GM19324 (cell line): ENCODE results near the gene CHST15.

Source experiments
- ATAC-seq: cut with Tn5 transposase; IDR thresholded peaks from one replicate; pipeline ENCODE4 v1.9.1; 2021; ENCODE audit warnings: mild to moderate bottlenecking, moderate library complexity; ENCODE audit not compliant: unreplicated experiment, low FRiP score

Gene CHST15

DNA sequence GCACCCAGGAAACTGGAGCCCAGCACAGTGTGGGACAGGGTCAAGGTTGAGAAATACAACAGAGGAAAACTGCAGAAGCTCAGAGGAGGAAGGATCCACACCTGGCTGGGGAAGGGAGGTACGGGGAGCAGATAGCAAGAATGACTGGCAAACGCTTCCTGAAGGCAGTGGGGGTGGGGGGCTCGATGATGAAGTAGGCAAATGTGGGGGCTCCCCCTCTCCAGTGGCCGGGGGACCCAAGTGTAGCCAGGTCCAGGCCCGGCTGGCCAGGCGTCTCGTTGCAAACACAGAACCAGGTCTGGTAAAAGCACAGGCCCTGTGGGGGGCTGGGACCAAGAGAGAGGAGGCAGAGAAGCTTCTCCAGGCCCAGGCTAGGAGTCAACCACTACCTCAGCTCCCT is 7.7 kb downstream of the CHST15 start:
- no peak for ATAC-seq

DNA sequence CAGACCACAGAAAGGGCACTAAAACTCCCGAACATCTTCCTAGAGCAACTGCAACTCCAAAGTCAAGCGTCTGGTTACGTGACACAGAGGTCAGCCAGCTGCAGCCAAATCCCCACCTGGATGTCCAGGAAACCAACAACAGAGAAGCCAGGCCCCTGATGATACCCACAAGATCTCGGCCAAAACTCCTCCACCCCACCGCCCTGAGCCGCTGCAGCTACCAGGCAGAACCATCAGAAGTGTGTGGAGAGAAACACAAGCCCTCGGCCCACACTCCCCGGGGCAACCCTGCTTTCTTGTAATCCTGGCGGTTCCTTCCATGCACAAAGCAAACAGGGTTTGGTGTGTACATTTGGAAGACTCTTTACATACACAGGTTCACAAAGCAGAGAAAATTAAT is 8.7 kb downstream of the CHST15 start:
- ATAC-seq: no peak

DNA sequence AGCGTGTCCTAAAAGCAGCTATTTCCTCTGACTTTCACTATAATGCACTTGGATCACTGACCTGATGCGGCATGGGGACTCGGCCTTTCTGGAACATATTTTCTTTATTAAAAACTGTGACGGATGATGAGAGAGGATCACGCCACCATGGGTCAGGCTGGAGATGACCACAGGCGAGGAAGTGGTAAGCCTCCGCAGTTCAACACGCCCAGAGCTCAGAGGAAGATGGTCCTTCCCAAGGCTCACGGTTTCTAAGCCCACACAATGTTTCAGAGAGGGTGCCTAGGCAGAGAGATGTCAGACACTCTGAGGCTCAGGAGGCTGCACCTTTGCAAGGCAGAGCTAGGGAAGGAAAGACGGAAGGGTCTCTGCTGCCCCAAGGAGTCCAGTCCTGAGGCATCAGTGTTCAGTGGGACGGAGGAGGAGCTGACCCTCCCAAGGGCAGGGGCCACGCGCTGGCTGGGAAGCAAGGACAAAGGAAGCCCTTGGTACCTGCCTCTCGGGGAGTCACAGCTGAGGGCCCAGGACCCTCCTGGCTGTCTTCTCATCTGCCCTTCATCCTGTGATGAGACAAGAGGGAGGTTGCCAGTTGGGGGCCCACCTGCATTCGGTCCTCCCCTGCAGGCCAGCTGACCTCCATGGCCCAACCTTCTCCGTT is 9.5 kb downstream of the CHST15 start:
- no peak for ATAC-seq

DNA sequence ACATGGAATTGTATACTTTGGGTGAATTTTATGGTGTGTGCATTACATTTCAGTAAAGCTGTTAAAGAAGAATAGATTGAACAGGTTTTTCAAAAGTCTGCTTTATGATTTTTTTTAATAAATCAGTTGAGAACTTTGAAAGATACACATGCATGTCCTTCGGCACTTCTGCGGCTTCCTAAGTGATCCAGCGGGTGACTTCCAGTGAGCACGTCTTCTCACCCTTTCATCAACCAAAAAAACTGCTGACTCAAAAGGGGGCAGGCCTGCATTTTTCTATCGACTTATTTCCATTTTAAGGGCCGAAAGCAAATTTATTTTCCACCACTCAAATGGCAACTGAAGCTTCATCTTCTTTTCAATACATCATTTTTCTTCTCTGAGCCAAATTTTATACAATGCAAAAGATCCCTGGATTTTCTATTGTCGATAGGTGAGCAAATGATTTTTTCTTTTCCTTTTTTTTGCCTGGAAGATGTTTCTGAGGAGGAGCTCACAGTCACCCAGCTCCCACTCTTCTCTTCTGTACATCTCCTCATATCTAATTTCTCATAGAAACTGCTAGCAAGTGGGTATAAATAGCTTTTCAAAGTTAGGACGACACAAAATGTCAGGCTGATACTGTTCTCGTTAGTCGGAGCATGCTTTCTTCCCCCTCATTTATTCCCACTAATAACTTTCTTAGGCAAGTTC is 10.2 kb downstream of the CHST15 start:
- ATAC-seq: no peak

DNA sequence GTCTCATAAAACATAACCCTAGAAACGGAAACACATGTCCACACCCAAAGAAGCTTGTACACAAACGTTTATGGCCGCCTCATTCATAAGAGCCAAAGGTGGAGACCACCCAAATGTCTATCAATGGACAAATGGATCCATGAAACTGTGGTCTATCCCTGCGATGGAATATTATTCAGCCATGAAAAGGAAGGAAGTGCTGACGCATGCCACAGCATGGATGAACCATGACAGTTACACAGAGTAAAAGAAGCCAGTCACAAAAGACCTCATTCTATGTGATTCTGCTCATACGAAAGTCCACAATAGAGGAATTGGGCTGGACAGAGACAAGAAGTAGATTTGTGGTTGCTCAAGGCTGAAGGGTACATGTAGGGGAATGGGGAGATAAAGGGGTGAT is 10.8 kb downstream of the CHST15 start:
- ATAC-seq: no peak

DNA sequence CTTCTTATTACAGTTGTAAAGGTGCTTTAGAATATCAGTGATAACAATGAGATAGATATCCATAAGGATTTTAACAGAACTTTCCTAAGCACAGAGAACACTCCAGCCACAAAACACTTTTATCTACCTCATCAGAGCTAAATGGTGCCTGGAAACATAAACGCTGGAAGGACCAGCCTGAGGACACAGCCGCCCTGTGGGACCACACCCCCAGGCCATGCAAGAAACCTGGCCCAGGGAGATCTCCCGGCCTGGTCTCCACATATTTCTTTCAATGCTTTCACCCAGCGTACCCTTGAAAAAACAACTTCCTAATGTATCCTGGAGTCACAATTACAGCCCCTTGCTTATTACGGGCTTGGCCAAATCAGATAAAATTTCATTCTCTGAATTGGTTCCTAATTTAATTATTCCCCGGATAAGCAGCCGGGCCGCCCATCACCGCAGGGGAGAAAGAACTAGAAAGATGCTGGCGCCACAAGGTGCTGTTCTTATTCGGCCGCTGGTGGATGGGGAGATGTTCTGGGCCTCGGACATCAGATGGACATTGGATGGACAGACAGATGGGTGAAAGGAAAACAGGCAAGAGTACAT is 11.8 kb downstream of the CHST15 start:
- no peak for ATAC-seq

DNA sequence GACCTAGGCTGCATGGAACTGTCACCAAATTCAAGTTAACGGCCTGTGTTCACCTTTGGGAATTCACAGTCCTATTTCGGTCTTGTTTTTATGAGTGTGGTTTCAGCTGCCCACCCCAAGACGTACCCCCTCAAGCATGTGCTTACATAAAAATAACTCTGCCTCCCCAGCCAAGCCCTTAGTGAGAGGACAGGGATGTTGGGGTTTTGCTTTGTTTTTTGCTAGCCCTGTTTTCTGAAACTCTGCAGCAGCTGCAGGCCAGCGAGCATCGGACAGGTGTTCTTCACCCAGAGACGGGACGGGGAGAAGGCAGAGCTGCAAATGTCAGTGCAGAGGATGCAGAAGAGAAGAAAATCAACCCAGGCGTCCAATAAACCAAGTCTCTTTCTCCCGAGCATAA is 13.5 kb downstream of the CHST15 start:
- no peak for ATAC-seq

DNA sequence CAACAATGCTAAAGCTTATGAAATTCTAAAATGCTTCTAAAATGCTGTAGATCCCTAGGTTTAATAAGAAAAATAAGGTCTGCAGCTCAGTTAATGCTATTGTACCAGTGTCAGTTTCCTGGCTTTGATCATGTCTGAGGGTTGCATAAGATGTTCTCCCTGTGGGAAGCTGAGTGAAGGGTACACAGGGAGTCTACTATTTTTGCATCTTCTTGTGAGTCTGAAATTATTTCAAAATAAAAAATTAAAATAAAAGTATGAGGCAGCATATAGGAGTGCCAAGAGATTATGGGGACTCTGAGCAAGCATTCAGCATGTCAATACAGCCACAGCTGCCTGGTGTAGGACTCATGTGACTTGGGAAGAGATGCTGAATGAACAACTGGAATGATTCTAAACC is 14.7 kb downstream of the CHST15 start:
- no peak for ATAC-seq

DNA sequence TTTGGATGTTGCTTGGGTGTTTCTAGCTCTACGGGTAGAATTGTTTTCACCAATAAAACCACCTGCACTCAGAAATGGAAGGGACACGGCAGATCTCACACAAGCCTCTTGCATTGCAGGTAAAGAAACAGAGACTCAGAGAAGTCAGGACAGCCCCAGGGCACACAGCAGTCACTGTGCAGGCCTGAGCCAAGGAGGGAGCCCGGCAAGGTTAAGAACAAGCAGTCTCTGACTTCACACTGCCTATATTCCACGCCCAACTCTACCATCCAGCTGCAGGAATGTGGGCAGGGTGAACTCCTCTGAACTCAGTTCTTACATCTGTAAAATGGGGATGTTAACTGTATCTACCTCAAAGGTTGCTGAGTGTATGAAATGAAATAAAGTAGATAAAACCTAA is 15.4 kb downstream of the CHST15 start:
- no peak for ATAC-seq

DNA sequence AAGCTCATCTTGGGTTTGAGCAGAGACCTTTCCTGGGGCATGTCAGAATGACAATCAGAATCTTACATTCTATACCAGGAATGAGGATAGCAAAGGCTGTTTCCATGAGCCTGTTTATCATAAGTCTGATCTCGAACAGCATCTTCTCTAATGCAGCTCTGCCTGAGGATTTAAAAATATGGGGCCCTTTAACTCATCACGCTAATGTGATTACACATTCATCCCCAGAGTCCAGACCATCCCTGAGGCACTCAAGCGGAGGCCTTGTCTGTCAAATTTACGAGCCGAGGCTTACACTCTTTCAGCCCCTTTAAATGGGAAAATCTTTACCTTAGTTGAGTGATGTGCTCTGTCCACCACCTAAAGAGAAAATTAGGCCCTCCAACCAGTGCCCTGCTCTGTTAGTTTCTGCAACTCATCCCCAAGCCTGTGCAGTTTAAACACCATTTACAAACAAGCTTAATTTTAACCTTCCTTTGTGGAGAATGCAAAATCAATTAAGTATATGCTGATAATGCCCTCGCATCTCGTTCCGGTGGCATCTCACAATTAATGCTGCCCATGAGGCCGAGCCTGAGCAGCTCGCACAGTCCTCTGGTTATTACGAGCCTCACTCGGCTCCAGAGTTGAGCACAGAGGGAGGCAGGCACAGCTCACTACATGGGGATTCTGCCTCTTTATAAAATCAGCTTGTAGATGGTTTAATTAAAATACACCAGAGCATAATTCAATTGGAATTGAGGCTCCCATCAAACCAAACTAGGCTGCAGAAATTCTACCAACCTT is 16.0 kb downstream of the CHST15 start:
- ATAC-seq: no peak

DNA sequence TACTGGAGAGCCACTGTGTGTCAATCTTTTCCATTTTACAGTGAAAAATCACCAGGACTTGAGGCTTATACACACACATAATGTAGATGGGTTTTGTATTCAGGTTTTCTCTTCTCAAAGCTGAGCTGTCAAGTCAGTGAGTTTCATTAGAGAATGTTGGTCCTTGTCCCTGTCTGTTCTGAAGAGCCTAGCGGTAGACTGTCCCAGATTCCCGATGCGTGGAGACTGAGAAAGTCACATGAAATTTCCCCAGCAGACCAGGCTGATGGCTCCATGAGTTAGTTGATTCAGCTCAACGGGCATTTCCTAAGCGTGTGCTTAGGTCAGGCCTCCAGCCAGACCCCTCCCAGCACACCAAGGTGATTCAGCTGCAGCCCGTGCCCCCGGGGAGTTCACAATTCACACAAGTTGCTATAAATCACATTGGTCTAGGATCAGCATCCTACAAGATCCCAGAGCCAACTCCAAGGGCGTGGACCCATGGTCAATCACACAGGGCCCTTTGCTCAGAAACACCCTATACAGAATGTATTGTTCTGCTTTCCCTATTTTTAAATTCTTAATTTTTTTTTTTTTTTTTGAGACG is 17.2 kb downstream of the CHST15 start:
- ATAC-seq: no peak

DNA sequence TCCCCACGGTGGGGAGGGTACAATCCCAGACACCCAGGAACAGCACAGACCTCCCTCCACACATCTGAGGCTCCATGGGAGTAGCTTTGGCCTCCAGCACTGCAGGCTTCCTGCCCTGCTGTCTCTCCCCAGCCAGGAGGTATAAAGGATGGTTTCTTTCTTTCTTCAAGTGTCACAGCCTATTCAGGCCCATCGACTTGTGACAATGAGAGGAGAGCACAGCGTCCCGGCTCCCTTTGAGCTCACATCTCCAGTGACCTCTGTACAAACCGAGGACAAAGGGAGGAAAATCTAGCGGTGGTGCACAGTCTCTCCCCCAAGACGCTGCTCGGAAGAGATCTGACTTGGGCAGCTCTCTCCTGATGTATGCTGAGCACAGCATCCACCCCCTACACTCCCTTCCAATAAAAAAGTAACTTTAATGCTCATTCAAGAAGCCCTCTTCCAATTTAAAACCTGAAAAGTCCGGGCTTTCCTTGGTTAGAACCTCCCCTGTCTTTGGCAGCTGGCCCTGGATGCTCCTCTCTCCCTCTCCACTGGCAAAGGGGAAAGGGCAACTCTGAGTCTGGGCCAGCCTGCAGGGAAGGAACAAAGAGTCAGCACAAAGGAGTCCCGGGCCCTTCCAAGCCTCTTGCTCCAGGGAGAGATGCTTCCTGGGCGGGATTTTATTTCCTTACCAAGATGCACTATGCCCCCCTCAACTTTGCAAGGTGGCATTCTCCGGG is 18.0 kb downstream of the CHST15 start:
- ATAC-seq: no peak

DNA sequence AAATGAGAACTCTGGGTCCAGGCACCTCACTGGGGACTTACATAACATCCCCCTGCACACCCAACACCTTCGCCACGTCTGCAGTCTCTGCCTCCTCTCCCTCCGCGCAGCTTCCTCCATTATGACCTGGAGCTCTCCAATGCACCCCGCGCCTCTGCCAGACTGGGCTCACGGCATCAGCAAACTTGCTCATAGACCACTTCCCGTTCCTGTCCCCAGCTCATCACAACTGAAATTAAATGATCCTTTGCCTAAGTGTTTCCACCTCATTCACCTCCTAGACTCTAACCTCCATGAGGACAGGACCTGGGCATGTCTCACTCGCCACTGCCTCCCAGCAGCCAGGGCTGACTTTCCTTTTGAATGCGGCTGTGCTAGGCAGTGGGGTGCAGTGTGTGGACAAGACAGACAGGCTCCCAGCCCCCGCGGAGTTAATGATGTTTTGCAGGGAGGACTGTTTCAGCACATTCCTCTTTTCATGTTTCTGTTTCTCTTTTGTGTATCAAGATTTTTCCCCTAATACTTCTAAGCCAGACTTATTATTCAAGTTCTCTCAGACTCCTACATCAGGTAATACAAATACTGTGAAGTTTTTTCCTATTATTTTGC is 18.8 kb downstream of the CHST15 start:
- no peak for ATAC-seq

DNA sequence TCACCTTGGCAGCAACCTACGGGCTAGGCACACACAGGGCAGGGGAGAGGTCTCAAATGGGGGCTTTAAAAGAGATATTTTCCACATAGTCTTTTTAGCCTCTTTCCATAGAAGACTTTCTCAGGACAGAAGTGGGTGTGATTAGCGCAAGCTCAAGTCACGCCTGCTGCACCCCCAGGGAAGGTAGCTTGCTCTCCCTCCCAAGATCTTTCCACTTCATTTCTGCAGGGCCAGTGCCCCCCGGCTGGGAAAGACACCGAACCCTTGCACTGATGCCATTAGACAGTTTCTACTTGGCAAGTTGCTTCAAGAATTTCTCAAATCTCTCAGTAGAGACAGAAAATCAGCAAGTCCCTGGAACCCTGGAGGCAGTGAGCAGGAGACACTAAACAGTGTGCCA is 19.4 kb downstream of the CHST15 start:
- ATAC-seq: no peak

DNA sequence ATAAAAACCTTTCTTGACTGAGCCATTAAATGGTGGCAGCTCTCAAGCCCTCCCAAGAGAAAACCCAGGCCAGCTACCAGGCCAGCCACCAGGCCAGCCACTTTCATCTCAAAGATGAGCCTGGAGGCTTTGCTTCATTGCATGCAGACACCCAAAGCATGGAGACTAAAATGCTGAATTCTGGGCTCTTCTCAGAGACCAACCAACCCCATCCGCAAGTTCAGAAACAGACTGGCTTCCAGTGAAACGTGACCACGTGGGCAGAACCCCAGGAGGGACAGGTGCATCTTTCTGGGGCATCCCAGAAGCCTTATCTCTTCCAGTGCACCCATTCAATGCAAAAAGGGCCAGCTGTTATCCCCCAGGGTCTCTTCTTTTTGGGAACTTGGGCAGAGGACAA is 20.9 kb downstream of the CHST15 start:
- ATAC-seq: no peak

DNA sequence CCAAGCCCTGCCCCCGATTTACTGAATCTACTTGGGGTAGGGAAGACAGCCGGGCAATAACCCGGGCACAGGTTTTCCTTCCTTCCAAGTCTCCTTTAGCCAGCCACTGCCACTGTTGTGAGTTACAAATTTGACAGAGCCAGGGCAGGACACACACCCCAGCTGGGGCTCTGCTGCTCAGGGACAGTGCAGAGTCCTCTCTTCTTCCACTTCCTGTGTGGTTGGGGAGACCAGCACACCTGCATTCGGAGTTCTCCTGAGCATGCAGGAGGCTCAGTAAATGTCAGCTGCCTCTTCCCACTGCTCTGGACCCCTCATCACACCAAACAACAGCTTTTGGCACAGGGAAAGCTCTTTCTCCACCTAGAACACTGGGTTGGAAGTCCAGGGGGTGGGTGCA is 21.3 kb downstream of the CHST15 start:
- ATAC-seq: no peak

DNA sequence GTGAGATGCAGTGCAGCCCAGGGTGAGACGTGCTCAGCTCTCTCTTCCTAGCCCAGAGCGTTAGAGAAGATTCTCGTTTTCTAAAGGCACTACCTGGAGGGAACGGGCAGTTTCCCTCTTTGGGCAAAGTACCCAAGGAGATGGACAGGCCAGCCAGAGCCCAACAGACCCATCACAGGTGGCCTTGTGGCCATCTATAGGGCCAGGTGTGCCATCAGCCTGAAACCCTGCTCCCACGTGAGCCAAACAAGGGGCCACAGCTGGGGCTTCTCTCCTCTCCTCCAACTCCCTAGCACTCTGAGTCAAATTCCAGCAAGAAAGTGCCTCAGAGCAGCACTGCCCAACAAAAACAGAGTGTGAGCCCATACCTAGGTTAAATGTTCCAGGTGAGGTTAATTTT is 22.3 kb downstream of the CHST15 start:
- no peak for ATAC-seq

DNA sequence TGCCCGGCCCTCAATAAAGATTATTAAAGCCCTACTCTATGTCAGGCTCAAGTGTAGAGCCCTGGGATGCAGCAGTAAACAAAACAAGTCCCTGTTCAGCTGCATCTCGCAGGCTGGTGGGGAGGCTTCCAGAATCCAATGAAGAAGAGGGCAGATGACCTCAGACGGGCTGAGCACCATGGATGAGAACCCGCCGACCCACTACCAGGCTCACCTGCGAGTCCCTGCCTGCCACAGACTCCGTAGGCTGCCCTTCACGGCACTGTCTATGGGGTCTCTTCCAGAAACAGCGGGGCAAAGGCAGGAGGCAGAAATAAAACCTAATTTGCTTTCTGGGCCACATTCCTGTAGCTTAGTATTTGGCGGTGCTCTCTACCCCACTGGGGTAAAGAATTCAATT is 22.7 kb downstream of the CHST15 start:
- ATAC-seq: no peak

DNA sequence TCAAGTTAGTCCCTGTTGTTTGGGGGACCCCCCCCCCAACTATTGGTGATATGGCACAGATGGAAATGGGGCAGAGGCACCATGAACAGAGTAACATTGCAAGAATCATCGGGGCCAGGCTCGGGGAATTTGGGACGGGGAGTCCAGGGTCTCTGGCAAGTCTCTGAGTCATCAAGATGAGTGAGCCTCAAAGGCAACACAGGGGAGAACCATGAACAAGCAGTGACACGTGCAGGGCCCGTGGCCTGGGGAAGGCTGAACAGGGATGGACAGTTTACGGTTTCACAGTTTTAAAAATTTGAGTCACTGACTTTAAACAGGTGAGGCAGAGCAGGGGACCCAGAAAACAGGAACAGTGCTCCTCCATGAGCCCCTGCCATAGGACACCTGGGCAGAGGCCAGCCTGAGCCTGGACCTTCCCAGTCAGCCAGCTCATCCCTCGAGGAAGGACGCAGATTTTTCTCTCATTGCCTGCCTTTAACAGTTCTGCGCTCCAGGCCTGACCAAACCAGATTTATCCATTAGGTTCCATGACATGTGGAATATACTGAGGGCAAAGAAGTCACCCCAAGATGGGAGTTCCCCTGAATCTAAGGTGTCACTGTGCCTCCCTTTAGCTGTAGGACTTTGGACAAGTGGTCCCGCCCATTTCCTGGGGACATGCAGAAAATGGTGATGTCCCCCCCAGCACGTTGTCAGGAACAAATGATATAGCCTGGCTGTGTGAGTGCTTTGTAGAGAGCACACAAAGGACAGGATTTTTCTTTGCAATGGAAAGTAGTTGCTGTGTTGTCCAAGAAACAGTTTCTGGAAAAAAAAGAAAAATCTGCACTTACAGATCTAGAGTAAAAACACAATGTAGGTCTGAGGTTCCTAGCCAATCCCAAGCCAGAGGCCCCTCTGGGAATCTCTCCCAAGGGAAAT is 23.8 kb downstream of the CHST15 start:
- ATAC-seq: no peak
